GM19043 (cell line): ENCODE results near the gene SDC4.

ENCODE experiments used
- ATAC-seq: cut with Tn5 transposase; IDR thresholded peaks from one replicate; pipeline ENCODE4 v1.9.1; 2021; ENCODE audit warnings: low read depth; ENCODE audit not compliant: unreplicated experiment

SDC4 gene

GRCh38 chr20:45347936-45348778 lies at the start of gene SDC4:
Gene SDC4 (minus strand): TSS chr20:45348424. CDS start chr20:45348384, 40 bp downstream.
- ATAC-seq, result no peak

- no peak for ATAC-seq
Observed at GRCh38 chr20:45395114-45395415, 46.8 kb upstream of the SDC4 start.

- ATAC-seq, result no peak
Observed at GRCh38 chr20:45394221-45395113, 46.2 kb upstream of the SDC4 start.

GRCh38 chr20:45392733-45393132 lies 44.5 kb upstream of the SDC4 start:
- ATAC-seq, result no peak

- ATAC-seq, result no peak
Observed at GRCh38 chr20:45391559-45391958, 43.3 kb upstream of the SDC4 start.

GRCh38 chr20:45390931-45391330 lies 42.7 kb upstream of the SDC4 start:
- ATAC-seq, result no peak

- ATAC-seq, result no peak
Observed at GRCh38 chr20:45387274-45387673, 39.0 kb upstream of the SDC4 start.

GRCh38 chr20:45378191-45378590 lies 30.0 kb upstream of the SDC4 start, which contains the start of gene TP53TG5:
Gene TP53TG5 (minus strand): TSS chr20:45378325. CDS start chr20:45378236, 89 bp downstream.
- no peak for ATAC-seq

GRCh38 chr20:45377269-45377668 lies 29.0 kb upstream of the SDC4 start:
- ATAC-seq, result no peak

GRCh38 chr20:45374966-45375365 lies 26.7 kb upstream of the SDC4 start:
- no peak for ATAC-seq

GRCh38 chr20:45374101-45374467 lies 25.9 kb upstream of the SDC4 start:
- ATAC-seq, result no peak

- no peak for ATAC-seq
Observed at GRCh38 chr20:45373353-45374100, 25.3 kb upstream of the SDC4 start.

- ATAC-seq, result no peak
Observed at GRCh38 chr20:45372646-45373352, 24.6 kb upstream of the SDC4 start.

- no peak for ATAC-seq
Observed at GRCh38 chr20:45372241-45372640, 24.0 kb upstream of the SDC4 start.

GRCh38 chr20:45370571-45371160 lies 22.4 kb upstream of the SDC4 start:
- no peak for ATAC-seq

GRCh38 chr20:45368221-45368980 lies 20.2 kb upstream of the SDC4 start:
- ATAC-seq, result peak; percentile 80

GRCh38 chr20:45367126-45367525 lies 18.9 kb upstream of the SDC4 start:
- no peak for ATAC-seq

- ATAC-seq, result no peak
Observed at GRCh38 chr20:45366631-45367030, 18.4 kb upstream of the SDC4 start.

GRCh38 chr20:45366192-45366591 lies 18.0 kb upstream of the SDC4 start:
- ATAC-seq, result no peak
